GM13977 (cell line): ENCODE results near the gene EIF5B.
"Not testable (repeated sequence)": the region's sequence is repeated elsewhere in the genome, so short reads cannot be mapped to it uniquely, and the experiment has no call there.

ENCODE experiments used
- DNase-seq: peaks from one replicate; pipeline ENCODE4 v3.0.0; 2012; ENCODE audit warnings: low spot score
- in situ Hi-C: fragments of 300-500 bp; cut with MboI; formaldehyde crosslinking; loops from one replicate; pipeline ENCODE4 v1.12.0; 2022; ENCODE audit warnings: low sequenced_read_pairs, low pct_unique_long_range_greater_than_20kb, mixed read lengths, inconsistent platforms; ENCODE audit not compliant: unreplicated experiment
- TF ChIP-seq, protein P1 (sequence below): IDR thresholded peaks from 2 replicates; pipeline ENCODE4 v1.5.1; 2012; ENCODE audit warnings: mild to moderate bottlenecking, control low read depth; ENCODE audit not compliant: insufficient read depth; ENCODE audit errors: extremely low read depth, missing control alignments

The EIF5B gene, protein sequence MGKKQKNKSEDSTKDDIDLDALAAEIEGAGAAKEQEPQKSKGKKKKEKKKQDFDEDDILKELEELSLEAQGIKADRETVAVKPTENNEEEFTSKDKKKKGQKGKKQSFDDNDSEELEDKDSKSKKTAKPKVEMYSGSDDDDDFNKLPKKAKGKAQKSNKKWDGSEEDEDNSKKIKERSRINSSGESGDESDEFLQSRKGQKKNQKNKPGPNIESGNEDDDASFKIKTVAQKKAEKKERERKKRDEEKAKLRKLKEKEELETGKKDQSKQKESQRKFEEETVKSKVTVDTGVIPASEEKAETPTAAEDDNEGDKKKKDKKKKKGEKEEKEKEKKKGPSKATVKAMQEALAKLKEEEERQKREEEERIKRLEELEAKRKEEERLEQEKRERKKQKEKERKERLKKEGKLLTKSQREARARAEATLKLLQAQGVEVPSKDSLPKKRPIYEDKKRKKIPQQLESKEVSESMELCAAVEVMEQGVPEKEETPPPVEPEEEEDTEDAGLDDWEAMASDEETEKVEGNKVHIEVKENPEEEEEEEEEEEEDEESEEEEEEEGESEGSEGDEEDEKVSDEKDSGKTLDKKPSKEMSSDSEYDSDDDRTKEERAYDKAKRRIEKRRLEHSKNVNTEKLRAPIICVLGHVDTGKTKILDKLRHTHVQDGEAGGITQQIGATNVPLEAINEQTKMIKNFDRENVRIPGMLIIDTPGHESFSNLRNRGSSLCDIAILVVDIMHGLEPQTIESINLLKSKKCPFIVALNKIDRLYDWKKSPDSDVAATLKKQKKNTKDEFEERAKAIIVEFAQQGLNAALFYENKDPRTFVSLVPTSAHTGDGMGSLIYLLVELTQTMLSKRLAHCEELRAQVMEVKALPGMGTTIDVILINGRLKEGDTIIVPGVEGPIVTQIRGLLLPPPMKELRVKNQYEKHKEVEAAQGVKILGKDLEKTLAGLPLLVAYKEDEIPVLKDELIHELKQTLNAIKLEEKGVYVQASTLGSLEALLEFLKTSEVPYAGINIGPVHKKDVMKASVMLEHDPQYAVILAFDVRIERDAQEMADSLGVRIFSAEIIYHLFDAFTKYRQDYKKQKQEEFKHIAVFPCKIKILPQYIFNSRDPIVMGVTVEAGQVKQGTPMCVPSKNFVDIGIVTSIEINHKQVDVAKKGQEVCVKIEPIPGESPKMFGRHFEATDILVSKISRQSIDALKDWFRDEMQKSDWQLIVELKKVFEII

DNA sequence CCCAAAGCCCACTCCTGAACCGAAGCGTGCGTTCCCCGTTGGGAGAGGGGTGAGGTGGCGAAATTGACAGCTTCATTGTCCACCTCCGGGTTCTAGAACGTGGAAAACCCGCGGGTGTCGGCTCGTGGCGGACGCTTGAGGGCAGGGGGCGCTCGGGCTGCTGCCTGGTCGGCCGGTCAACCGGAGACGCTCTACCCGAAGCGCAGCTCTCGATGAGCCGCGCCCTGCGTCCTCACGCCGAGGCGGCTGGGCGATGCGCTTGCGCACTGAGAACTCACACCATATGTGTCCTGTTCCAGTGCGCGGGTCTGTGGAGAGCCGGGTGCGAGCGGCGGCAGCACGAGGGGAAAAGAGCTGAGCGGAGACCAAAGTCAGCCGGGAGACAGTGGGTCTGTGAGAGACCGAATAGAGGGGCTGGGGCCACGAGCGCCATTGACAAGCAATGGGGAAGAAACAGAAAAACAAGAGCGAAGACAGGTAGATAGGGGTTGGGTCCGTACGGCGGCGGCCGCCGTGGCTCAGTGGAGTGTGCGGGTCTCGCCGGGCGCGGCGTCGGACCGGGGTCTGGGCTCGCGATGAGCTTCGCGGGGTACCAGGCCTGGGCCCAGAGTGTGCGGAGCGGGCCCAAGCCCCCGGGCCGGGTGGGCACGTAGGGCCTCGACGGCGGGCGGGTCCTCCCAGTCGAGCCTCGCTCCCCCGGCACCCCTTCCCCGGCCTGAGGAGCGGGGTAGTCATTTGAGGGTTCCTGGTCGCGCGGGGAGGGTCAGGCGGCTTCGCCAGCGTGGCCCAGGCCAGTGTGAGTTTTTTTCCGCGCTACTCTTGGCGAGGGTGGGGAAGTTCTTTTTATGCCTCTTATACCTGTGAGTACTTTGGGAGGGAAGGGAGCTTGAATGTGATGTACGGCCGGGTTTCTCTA lies at the start of gene EIF5B:
Gene EIF5B (plus strand): TSS at position 277 of the 916 bp plus-strand sequence. CDS start 166 bp downstream, at position 443.
- in situ Hi-C loops, result no loop called here
- TF ChIP-seq, protein P1, sequence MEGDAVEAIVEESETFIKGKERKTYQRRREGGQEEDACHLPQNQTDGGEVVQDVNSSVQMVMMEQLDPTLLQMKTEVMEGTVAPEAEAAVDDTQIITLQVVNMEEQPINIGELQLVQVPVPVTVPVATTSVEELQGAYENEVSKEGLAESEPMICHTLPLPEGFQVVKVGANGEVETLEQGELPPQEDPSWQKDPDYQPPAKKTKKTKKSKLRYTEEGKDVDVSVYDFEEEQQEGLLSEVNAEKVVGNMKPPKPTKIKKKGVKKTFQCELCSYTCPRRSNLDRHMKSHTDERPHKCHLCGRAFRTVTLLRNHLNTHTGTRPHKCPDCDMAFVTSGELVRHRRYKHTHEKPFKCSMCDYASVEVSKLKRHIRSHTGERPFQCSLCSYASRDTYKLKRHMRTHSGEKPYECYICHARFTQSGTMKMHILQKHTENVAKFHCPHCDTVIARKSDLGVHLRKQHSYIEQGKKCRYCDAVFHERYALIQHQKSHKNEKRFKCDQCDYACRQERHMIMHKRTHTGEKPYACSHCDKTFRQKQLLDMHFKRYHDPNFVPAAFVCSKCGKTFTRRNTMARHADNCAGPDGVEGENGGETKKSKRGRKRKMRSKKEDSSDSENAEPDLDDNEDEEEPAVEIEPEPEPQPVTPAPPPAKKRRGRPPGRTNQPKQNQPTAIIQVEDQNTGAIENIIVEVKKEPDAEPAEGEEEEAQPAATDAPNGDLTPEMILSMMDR, result peak; percentile 87
- peak; percentile 93 for DNase-seq

DNA sequence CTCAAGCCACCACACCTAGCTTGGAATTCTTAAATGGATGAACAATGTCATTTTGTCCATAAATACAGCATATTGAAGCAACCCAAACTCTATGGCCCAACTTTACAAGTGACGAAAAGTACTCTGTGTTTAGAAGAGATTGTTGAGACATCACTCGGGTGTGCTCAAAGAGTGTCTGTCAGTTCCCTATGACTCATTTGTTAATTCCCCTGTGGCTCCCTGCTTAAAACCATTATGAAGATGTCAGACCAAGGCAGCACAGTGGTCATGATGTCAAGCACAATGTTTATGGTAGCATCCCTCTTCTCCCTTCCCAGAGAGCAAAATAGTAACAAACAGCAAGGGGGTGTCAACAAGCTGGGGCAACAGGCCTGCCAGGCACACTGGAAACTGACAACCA lies 39.2 kb upstream of the EIF5B start:
- no peak for DNase-seq
- in situ Hi-C loops, result no loop called here

DNA sequence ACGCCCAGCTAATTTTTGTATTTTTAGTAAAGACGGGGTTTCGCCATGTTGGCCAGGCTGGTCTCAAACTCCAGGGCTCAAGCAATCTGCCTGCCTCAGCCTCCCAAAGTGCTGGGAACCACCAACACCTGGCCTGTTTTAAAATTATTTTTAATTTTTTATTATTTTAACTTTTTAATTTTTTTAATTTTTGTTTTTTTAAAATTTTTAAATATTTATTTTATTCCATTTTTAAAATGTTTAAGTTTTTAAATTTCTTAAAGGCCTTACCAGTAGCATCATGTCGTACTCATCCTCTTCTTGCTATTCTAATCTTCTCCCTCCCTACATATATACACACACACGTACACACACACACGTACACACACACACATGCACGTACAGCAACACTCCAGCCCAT lies 37.6 kb upstream of the EIF5B start:
- in situ Hi-C loops, result no loop called here
- no peak for DNase-seq
- TF ChIP-seq, protein P1, result no peak

More for the DNA sequence above, 39.2 kb upstream of the EIF5B start:
- TF ChIP-seq, protein P1, result no peak

DNA sequence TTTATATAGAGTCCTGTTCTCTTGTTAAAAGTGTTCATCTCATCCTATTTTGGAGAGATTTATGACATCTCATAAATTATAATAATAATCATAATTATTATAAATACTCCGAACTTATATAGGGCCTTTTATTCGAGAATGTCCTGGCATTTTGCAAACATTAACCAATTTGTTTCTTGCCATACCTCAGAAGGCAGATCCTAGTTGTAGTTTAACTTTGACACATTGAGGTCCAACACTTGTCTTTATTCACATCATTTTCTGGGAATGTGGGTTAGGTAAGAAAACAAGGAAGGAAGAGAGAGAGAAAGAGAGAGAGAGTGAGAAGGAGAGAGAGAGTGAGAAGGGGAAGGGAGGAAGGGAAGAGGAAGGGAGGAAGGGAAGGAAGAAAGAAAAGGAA lies 36.1 kb upstream of the EIF5B start, which contains the start of gene LYG1:
Gene LYG1 (minus strand): TSS at position 101 of the 400 bp plus-strand sequence. CDS start 5,527 bp downstream, outside the sequence.
- DNase-seq, in situ Hi-C loops: not testable (repeated sequence)

DNA sequence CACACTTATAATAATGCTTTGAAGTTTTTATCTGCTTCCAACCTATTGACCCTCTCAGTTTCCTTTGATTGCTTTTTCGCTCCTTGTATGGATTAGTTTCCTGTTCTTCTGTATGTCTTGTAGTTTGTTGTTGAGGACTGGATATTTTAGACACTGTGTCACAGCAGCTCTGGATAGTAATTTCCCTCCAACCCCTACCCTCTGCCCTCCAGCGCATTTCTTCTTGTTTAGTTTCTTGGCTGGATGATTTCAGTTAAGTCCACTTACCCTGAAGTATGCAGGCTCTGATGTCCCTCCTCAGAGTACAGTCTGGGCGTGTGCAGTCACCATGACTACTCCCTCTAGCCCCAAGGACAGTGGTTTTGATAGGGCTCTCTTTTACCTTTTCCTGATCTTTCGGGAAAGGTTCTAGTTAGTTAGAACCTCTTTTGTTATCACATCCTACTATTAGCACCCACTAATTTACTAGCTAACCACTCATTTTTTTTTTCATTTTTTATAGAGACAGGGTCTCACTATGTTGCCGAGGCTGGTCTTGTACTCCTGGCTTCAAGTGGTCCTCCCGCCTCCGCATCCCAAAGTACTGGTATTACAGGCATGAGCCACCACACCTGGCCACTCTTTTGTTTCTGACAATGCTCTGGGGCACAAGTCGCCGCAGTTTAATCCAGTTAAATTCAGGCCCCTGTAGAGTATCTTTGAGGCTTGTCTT lies 19.9 kb upstream of the EIF5B start:
- in situ Hi-C loops, result no loop called here
- no peak for DNase-seq
- TF ChIP-seq, protein P1, result no peak

DNA sequence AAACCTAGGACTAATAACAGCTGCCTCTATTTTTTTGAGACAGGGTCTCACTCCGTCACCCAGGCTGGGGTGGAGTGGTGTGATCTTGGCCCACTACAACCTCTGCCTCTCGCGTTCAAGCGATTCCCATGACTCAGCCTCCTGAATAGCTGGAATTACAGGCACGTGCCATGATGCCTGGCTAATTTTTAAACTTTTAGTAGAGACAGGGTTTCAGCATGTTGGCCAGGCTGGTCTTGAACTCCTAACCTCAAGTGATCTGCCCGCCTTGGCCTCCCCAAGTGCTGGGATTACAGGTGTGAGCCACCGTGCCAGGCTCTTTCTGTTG lies 19.4 kb upstream of the EIF5B start:
- DNase-seq, in situ Hi-C loops: not testable (repeated sequence)
